GM18870 (cell line): ENCODE data around the gene DOCK9.

Experiments
- ATAC-seq: cut with Tn5 transposase; IDR thresholded peaks from one replicate; pipeline ENCODE4 v1.9.1; 2021; ENCODE audit warnings: moderate library complexity; ENCODE audit not compliant: unreplicated experiment

The DOCK9 gene

DNA sequence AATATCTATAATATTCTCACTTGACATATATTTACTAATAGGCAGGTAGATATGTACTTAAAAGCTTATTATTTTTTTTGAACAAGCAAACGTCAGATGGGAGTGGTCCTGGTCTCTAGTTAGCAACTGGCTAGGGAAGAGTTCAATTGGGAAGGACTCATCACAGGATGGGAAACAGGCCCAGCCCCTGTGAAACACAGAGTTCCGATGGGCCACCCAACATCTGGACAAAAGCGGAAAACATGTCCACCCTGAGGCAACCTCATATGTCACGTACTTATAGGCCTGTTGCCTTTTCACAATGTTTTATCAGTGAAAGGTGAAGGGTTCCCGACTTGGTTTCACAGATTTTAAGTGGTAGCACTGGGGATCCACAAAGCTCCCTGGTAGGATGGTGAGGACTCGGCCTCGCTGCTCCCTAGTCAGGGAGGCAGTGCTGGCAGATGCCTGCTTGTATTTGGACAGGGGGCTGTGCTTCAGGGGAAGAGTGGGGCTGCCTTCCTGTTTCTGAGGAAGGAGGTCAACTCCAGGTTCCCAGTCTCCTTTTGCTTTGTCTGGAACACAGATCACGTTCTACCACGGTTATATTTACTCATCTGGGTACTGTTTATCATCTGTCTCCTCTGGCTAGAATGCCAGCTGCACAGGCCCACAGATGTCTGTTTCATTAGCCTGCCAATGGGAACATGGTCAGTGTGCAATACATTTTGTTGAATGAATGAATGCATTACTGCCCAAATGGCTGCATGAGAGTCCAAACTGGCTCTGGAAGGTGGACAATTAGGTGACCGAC is 176.0 kb downstream of the DOCK9 start:
- ATAC-seq, result no peak

DNA sequence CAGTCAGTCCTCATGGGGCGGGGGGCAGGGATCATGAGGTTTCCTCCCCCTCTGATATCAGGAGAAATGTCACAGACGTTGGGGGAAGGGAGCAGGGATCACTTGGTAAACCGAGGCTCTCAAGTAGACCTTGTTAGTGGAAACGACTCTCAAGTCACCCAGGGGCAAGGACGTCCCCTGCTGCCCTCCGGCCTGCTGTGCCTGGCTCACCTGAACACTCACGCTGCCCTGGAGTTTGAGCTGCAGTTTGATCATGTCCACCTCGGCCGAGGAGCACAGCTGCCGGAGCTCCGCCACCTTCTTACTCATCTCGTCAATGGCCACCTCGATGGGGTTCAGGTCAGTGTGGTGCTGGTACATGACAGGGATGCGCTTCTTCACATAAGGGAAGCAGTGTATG is 177.8 kb downstream of the DOCK9 start:
- ATAC-seq, result no peak

DNA sequence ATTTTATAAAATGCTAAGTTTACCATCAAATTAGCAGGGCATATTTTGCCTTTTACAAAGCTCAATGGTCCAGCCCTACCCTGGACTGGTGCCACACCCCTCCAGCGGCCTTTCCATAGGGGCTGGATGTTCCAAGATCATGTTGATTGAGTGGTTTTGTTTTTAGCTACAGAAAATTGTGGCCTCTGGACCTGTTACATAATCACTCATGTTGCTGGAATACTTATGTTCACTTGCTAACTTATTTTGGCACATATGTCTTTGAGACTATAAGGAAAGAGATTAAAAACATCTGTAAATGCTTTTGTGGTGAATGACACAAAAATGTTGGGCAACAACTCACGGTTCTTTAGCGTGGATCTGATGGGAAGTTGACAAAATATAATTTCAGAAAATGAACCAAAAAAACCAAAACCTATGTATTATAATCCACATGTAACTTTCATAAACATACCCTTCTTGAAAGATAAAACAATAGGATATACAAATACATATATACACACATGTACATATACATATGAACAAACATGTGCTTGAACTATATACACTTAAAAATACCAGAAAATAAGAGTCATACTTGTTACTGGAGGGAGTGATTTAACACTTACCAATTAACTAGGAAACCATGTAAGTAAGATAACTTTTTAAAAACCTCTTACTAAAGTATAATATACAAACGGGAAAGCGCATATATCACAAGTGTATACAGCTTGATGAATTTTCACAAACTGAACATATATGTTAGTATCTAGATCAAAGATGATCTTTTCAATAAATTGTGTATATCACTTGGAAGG is 178.8 kb downstream of the DOCK9 start:
- ATAC-seq, result no peak

DNA sequence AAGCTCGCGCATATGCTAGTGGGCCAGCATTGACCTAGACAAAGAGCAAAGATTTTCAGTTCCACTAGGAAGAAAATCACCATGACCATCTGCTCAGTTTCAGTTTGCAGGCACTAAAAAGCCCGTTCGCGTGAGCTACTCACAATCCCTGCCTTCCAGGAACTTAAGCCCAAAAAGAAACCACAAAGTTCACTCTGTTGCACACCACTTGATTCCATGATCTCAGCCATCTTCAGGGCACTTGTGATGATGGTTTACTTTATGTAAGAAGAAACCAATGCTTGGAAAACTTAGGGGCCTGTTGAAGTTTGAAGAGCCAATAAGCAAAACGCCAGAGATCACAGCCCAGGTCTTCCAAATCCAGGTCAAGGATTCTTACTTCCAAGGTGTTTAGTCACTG is 180.4 kb downstream of the DOCK9 start:
- ATAC-seq, result no peak

DNA sequence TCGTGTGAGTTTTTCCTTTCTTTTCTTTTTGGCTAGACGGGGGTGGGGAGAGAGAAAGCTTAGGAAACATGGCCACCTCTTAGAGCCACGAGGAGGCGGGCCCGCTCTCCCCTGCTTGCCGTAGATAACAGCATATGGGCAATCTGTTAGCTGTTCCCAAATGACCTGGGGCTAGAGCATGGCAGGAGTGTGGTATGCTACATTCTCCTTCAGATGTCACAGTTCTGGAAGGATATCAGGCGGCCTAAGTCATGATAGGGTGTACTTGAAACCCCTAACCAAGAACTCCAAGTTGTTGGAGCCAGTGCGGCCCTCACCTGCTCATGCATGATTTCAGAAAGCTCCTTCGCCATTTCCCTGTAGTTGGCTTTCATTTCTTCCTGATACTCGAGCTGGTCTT is 181.1 kb downstream of the DOCK9 start:
- ATAC-seq, result no peak

DNA sequence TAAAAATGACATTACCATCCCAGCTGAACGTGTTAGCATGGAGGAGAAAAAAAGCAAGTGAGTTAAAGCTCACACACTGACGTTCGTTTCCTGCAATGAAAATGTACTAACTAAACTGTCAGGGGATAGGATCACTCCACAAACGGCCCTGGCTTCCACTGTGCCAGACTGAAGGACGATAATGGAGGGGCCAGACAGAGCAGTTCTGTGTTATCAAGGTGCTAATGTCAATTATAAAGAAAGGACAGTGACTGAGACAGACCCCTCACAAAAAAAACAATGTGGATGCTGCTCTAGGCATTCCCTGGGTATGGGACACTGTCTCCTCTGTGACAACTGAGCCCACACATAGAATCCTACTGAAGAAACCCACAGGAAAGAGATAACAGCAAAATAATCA is 181.7 kb downstream of the DOCK9 start:
- ATAC-seq, result no peak

DNA sequence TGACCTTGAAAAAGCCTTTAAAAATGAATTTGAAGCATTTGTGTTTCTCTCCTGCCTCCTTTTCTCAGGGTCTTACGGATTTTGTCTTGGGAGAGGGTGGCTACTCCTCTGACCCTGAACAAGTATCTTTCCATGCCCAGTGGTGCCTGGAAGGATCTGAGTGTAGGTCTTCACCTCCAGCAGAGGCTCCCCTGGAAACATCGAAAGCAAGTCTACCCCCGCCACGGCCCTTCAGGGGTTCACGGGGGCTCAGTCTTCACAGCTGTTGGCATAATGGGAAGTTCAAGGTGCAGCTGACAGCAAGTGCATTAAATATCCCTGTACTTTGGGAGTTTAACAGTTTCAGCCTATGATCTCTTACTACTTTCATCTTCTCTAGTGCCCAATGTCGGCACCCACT is 182.6 kb downstream of the DOCK9 start:
- ATAC-seq, result no peak

DNA sequence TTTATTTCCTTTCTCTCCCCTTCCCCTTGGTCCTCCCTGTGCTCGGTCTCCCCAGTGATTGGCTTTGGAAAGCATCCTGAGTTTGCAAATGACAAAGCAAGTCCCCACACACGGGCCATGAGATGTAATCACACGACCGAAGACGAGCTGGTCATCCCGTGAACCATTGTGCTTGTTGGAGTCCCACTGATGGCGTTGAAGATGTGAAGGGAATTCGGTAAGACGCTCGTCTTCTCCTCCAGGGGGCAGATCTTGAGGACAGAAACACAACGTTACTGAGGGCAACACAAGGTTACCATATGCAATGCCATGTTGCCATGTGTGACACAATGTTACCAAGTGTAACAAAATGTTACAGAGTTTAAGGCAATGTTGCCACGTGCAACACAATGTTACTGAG is 183.4 kb downstream of the DOCK9 start:
- no peak for ATAC-seq

DNA sequence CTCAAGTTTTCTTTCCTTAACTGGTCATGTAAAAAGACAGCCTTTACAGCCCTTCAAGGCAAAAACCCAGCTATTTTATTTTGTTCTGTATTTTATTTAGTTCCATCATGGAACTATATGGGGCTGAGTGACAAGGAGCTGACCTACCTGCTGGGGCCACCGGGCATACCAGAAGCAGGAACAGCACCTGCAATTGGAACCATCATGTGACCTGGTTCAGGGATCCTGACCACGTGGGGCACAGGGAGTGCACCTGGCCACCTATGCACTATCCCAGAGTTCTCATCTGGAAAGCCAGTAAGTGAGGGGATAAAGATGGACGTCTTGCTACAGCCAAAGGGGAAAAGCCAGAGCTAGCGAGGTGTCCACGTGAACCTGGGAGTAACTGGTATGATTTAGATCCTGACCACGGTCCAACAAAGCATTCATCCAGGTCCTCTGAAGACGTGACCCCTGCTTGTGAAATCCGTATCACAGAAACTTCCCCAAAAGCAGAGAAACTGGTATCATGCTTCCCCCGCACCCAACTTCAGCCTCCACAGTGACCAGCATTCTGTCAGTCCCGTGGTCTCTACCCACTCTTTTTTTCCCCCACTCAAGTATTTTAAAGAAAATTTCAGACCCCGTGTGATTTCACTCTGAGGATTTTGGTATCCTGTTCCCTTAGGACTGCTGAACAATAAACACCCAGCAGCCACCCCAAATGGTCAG is 184.9 kb downstream of the DOCK9 start:
- ATAC-seq, result no peak

DNA sequence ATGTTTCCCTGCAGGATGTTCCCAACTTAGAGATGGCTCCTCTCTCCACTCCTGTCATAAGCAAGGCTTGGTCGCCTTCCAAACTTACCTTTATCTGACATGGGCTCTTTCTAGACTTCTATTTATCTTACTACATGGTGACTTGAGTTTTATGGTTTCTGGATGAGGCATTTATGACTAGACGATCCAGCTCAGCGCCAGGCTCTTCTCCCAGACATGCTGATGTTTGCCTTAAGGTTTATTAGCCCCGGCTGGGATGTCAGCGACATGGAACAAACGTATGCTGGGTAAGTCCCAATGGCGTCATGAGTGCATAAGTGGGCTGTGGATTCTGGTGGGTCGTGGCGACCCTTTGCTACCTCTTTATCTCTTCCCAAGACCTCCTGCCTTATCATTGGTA is 185.5 kb downstream of the DOCK9 start:
- ATAC-seq, result no peak

DNA sequence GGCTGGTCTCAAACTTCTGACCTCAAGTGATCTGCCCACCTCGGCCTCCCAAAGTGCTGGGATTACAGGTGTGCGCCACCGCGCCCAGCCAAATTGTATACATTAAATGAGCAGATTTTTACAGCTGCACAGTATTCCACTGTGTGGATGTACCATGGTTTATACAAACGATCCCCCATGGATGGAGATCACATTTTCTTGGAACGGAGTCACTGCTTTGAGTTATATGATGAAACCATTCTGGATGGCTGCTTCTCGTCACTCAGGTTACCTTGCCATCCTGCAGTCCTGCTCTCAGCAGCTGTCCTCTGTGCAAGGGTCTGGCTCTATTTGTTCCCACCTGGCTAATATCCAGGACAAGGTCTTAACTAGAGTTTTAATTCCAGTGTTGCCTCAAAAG is 186.3 kb downstream of the DOCK9 start:
- ATAC-seq, result no peak

DNA sequence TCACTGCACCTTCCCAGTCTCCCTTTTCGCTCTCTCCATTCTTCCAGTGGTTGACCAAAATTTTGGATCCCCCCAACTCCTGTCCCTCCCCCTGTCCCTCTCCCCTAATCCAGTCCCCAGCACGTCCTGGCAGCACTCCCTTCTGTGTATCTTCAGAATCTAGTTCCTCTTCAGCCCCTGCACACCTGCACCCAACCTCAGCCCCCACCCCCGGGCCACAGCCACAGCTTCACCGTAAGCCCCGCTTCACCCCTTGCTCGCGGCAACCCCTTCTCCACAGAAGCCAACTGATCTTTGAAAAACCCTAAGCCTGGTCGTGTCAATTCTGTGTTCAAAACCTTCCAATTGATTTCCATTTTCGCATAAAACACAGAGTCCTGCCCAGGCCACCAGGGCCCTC is 189.9 kb downstream of the DOCK9 start:
- no peak for ATAC-seq

DNA sequence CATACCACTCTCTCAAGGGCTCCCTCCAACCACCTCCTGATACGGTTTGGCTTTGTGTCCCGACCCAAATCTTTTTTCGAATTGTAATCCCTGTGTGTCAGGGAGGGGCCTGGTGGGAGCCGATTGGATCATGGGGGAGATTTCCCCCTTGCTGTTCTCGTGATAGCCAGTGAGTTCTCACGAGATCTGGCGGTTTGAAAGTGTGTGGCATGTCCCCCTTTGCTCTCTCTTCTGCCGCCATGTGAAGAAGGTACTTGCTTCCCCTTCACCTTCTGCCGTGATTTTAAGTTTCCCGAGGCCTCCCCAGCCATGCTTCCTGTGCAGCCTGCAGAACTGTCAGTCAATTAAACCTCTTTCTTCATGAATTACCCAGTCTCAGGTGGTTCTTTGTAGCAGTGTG is 190.7 kb downstream of the DOCK9 start:
- ATAC-seq, result no peak

DNA sequence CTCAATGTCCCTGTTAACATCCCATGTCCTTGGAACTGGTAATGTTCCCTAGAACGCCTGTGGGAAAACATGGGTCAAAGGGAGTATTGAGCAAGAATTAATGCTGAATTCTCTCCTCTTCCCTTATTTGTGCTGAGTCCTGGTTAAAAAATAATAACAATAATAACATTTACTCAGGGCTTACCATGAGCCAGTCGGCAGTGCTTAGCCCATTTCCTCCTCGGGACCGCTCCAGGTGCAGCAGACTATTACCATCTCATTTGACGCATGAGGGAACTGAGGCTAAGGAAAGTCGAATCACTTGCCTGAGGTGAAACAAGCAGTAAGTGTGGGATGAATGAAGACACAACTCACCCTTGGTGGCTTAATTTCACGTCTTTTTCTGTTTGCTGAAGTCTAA is 191.8 kb downstream of the DOCK9 start:
- no peak for ATAC-seq

DNA sequence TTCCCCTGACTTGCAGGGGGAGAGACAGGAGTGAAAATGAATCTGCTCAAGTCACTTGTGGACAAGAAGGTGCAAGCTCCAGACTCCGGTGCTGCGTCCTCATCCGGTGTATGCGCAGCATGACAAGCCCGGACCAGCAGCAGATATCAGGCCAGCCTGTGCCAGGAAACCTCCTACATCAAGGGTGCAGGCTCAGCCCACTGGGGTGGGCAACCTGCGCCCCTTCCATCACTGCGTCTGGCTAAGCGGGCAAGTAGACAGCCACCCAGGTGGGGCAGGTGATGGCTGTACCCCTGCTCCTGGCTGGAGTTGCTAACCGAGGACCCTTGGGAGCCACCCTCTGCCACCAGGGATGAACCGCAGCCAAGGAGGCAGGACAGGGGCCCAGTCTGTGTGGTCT is 192.5 kb downstream of the DOCK9 start:
- no peak for ATAC-seq

DNA sequence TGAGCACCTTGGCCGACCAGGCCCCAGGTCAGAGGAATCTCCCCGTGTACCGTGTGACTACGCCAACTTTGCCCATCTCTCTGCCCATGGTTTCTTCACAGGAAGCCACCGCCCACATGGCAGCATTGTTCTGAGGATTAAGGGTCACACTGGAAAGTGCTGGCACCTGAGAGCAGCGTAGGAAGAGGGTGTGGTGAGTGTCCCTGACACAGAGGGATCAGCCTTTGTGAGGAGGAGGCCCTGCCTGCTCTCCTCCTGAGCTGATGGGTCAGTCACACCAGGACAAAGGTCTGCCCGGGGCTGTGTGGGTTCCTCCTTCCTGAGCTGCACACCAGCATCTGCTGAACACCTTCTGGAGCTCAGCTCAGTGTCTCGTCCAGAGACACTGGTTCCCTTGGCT is 193.2 kb downstream of the DOCK9 start:
- no peak for ATAC-seq

DNA sequence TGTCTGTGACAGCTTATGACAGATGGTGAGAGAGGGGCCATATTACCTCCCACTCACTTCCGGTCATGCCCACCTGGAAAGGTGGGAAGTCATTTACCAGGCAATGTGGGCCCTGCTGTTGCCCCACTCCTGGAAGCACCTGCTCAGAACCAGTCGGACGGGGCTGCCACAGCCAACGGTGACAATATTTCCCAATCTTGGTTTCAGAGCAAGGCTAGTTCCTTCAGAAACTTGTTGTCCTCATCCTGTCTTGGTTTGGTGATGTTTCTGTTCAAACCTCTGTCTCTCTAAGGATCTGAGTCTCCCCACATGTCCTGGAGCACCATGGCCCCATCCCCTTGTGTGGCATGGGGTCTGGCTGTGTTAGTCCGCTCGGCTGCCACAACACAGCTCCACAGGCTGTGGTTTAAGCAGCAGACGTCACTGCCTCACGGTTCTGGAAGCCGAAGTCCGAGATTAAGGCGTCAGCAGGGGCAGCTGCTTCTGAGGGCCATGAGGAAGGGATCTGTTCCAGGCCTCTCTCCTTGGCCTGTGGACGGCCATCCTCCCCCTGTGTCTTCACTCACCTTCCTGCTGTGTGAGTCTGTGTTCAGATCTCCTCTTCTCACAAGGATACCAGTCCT is 193.9 kb downstream of the DOCK9 start:
- ATAC-seq, result no peak

DNA sequence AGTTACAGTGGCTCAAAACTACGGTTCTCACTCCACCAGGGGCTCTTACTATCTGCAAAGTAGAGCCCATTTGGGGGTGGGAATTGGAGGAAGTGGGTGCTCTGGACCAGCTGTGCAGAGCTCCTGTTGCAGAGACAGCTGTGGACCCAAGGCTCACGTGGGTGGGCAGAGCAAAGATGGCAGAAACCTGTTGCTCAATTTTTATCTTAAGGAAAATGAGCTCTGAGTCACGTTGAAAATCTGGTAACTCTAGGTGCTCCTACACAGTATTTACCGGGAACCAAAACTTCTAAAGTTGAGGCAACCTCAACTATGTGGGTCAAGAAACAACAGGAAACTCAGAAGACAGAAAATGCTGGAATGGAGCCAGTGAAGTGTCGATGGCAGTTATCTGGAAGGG is 195.2 kb downstream of the DOCK9 start:
- ATAC-seq, result no peak

DNA sequence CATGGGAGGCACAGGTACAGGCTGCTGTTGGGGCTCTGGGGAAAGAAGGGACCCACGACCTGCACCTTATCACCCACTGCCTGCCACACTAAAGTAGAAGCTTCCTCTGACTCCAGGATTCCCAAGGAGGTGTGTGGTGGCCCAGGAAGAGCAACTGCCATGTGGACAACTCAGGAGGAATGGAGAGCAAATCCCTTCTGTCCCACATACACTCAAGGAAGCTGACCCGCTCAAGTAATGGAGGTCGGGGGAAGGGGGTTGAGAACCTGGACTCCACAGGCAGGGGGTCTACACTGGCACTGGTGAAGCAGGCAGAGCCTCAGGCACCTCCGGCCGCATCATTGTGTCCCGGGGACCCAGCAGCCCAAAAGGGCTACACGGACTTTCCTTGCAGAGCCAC is 196.0 kb downstream of the DOCK9 start:
- ATAC-seq, result no peak

DNA sequence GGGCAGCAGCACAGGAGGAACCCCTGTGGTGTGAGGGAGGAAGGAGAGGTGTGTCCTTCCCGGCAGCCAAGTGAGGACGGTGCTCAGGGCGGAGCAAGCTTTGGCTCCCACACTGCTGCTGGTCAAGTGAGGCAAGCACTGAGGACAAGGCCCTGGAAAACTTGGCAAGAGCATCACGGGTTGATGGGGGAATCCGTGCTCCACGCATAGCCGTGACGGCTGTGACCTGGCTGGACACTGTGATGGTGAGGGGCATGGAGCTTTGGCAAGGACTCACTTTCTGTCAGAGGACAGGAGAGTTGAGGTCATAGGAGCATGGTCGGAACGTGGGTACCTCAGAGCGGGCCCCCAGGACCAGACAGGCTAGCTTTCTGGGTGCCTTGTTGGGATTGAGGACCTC is 196.4 kb downstream of the DOCK9 start:
- no peak for ATAC-seq

DNA sequence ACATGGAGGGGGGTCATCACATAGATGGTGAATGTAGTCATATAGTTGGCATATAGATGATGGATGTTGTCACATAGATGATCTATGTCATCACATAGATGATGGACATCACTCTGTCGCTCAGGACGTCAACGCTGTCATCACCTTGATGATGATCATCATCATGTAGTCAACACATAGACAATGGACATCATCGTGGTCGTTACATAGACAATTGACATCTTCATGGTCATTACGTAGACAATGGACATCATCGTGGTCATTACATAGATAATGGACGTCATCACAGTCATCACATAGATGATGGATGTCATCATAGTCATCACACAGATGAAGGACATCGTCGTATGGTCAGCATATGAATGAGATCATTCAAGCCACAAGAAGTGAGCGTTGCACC is 196.8 kb downstream of the DOCK9 start:
- no peak for ATAC-seq
